Hepatocyte (in vitro differentiated cells): ENCODE measurements around the gene KLK11. TPM values are rescaled to one million over a fixed set of nuclear protein-coding genes. Genes with fewer than 3 reads are reported as not detected.
A peak's percentile ranks its signal among the peaks of the same experiment; 100 is the strongest.

Experiments used
- DNase-seq: peaks from one replicate; pipeline ENCODE4 v3.0.0-alpha.2; 2016; ENCODE audit warnings: low spot score
- H2AFZ ChIP-seq: fragments of 200-600 bp; sonication (generic); 2 replicates; pipeline ENCODE4 v1.6.0; 2016; ENCODE audit warnings: antibody characterized with exemption, mild to moderate bottlenecking
- H3K27ac ChIP-seq: fragments of 200-600 bp; sonication (generic); 2 replicates; pipeline ENCODE4 v1.5.1; 2016; ENCODE audit warnings: mild to moderate bottlenecking
- H3K27me3 ChIP-seq: fragments of 200-600 bp; sonication (generic); 2 replicates; pipeline ENCODE4 v1.6.1; 2016
- H3K36me3 ChIP-seq: fragments of 200-600 bp; sonication (generic); replicated peaks from 2 replicates; pipeline ENCODE4 v1.5.1; 2016; ENCODE audit warnings: low read depth; ENCODE audit not compliant: insufficient read depth
- H3K4me1 ChIP-seq: fragments of 200-600 bp; sonication (generic); 2 replicates; pipeline ENCODE4 v1.5.1; 2016; ENCODE audit warnings: mild to moderate bottlenecking, moderate library complexity; ENCODE audit not compliant: insufficient read depth
- H3K4me2 ChIP-seq: fragments of 200-600 bp; sonication (generic); 2 replicates; pipeline ENCODE4 v1.6.0; 2016
- H3K4me3 ChIP-seq: fragments of 200-600 bp; sonication (generic); 2 replicates; pipeline ENCODE4 v1.5.1; 2016; ENCODE audit warnings: mild to moderate bottlenecking
- H3K79me2 ChIP-seq: fragments of 200-600 bp; sonication (generic); 2 replicates; pipeline ENCODE4 v1.6.0; 2017; ENCODE audit warnings: mild to moderate bottlenecking
- H3K9me2 ChIP-seq: fragments of 200-600 bp; sonication (generic); replicated peaks from 2 replicates; pipeline ENCODE4 v1.6.0; 2017; ENCODE audit warnings: mild to moderate bottlenecking; ENCODE audit not compliant: insufficient read depth
- H3K9me3 ChIP-seq: fragments of 200-600 bp; sonication (generic); 2 replicates; pipeline ENCODE4 v1.5.1; 2016; ENCODE audit warnings: low read depth, mild to moderate bottlenecking
- H4K20me1 ChIP-seq: fragments of 200-600 bp; sonication (generic); 2 replicates; pipeline ENCODE4 v1.6.0; 2016; ENCODE audit warnings: mild to moderate bottlenecking; ENCODE audit not compliant: insufficient read depth, poor library complexity, severe bottlenecking
- CTCF ChIP-seq: fragments of 200-600 bp; sonication (generic); IDR thresholded peaks from 2 replicates; pipeline ENCODE4 v1.5.1; 2016; ENCODE audit warnings: antibody characterized with exemption, mild to moderate bottlenecking; ENCODE audit not compliant: poor library complexity
- EZH2 ChIP-seq: fragments of 200-600 bp; sonication (generic); IDR thresholded peaks from 2 replicates; pipeline ENCODE4 v1.6.1; 2016; ENCODE audit warnings: antibody characterized with exemption, mild to moderate bottlenecking, borderline replicate concordance
- EZH2phosphoT487 ChIP-seq: fragments of 200-600 bp; sonication (generic); IDR thresholded peaks from one replicate; pipeline ENCODE4 v1.6.1; 2018; ENCODE audit warnings: antibody characterized with exemption, mild to moderate bottlenecking, low read depth, moderate library complexity; ENCODE audit not compliant: unreplicated experiment, severe bottlenecking
- WGBS: methylation state at CpG from one replicate; pipeline ENCODE4 v1.1.6; 2016; ENCODE audit warnings: low lambda C conversion rate; ENCODE audit errors: missing lambda C conversion rate; 5-methylcytosine and 5-hydroxymethylcytosine counted together
- polyA plus RNA-seq: library from polyadenylated mRNA; unstranded; fragments of >200 nt; fragmentation: Nextera tagmentation; extraction: Ambion mirVana; gene quantifications from 2 replicates; pipeline ENCODE4 v1.2.1, GENCODE V29; 2016
- total RNA-seq: library from RNA; depleted of rRNA; stranded (reverse); fragments of >200 nt; gene quantifications from 2 replicates; pipeline ENCODE4 v1.2.3, GENCODE V29; 2014

Gene KLK11
- total and polyA plus RNA-seq, 2 experiments from 2014 or later = 2.2 TPM; not detected in 1

- H3K4me2 ChIP-seq = no peak overlapping the region
Measured at GRCh38 chr19:51002542-51003311, 23.7 kb downstream of the KLK11 start.

GRCh38 chr19:51002089-51002532 lies 24.3 kb downstream of the KLK11 start:
- DNase-seq = no peak
- Histone ChIP-seq H3K9me2 (no peaks in the 10 kb centered on the region), H3K36me3 (no peaks in the 10 kb centered on the region), H3K27me3 (peaks cover 19% of the 10 kb centered on the region), H2AFZ (no peak overlapping the region), H3K9me3 (no peaks in the 10 kb centered on the region), H3K4me3 (no peak overlapping the region), H3K4me1 (no peaks in the 10 kb centered on the region), H3K4me2 (no peak overlapping the region), H3K27ac (no peak overlapping the region), H4K20me1 (no peaks in the 10 kb centered on the region), H3K79me2 (no peaks in the 10 kb centered on the region)
- 59% methylated on average over 12 of the region's 12 CpGs for WGBS
- TF ChIP-seq CTCF (no peak), EZH2phosphoT487 (no peak), EZH2 (no peak)

More at GRCh38 chr19:51002542-51003311, 23.7 kb downstream of the KLK11 start:
- Histone ChIP-seq H3K36me3 (no peaks in the 10 kb centered on the region), H2AFZ (no peak overlapping the region), H3K9me3 (no peaks in the 10 kb centered on the region), H3K4me3 (no peak overlapping the region), H3K27me3 (peaks cover 16% of the 10 kb centered on the region), H3K79me2 (no peaks in the 10 kb centered on the region), H3K9me2 (no peaks in the 10 kb centered on the region), H3K27ac (no peak overlapping the region), H3K4me1 (no peaks in the 10 kb centered on the region), H4K20me1 (no peaks in the 10 kb centered on the region)
- TF ChIP-seq CTCF = no peak
- TF ChIP-seq EZH2phosphoT487 = no peak
- TF ChIP-seq EZH2 = no peak
- WGBS = 74% methylated on average over 39 of the region's 42 CpGs
- peak; percentile 65 for DNase-seq

GRCh38 chr19:51001515-51001914 lies 24.9 kb downstream of the KLK11 start, which contains the start of gene KLK8:
Gene KLK8, minus strand, starts transcription at chr19:51001604. Its CDS starts 437 bp downstream, at chr19:51001167.
- peaks cover 22% of the 10 kb centered on the region for H3K27me3 ChIP-seq
- H3K9me2 ChIP-seq = no peaks in the 10 kb centered on the region
- H2AFZ ChIP-seq = no peak within 1 kb of the TSS

More at GRCh38 chr19:51001515-51001914, 24.9 kb downstream of the KLK11 start, which contains the start of gene KLK8:
- no peak within 1 kb of the TSS for H3K4me2 ChIP-seq
- H3K79me2 ChIP-seq = no peaks in the 10 kb centered on the region
- no peak within 1 kb of the TSS for H3K27ac ChIP-seq
- TF ChIP-seq EZH2phosphoT487 = no peak
- no peak for TF ChIP-seq EZH2
- TF ChIP-seq CTCF = no peak
- H3K9me3 ChIP-seq = no peaks in the 10 kb centered on the region
- H3K36me3 ChIP-seq = no peaks in the 10 kb centered on the region
- H3K4me1 ChIP-seq = no peaks in the 10 kb centered on the region
- H4K20me1 ChIP-seq = no peaks in the 10 kb centered on the region
- WGBS = 38% methylated on average over 7 of the region's 7 CpGs
- no peak within 1 kb of the TSS for H3K4me3 ChIP-seq
- no peak for DNase-seq
